Endothelial cell of umbilical vein (primary cell): ENCODE data around the gene KCNIP3.

Experiments
- POLR2AphosphoS5 ChIP-seq: IDR thresholded peaks from 2 replicates; pipeline ENCODE4 v1.6.1; 2012; ENCODE audit warnings: low read depth, mild to moderate bottlenecking, control low read depth, low read length, moderate library complexity; ENCODE audit not compliant: insufficient read depth
- TF ChIP-seq, protein P1 (sequence below), 2 donors: IDR thresholded peaks; 1 replicate in 1 of 2; 2 replicates in 1 of 2; pipeline ENCODE4 v1.5.1; 2011; ENCODE audit warnings: low read length in 2 of 2, mild to moderate bottlenecking in 2 of 2, moderate library complexity in 2 of 2, control low read depth in 1 of 2, inconsistent platforms in 1 of 2, low read depth in 1 of 2; ENCODE audit not compliant: insufficient read depth in 1 of 2; ENCODE audit errors: extremely low read depth in 1 of 2

DNA sequence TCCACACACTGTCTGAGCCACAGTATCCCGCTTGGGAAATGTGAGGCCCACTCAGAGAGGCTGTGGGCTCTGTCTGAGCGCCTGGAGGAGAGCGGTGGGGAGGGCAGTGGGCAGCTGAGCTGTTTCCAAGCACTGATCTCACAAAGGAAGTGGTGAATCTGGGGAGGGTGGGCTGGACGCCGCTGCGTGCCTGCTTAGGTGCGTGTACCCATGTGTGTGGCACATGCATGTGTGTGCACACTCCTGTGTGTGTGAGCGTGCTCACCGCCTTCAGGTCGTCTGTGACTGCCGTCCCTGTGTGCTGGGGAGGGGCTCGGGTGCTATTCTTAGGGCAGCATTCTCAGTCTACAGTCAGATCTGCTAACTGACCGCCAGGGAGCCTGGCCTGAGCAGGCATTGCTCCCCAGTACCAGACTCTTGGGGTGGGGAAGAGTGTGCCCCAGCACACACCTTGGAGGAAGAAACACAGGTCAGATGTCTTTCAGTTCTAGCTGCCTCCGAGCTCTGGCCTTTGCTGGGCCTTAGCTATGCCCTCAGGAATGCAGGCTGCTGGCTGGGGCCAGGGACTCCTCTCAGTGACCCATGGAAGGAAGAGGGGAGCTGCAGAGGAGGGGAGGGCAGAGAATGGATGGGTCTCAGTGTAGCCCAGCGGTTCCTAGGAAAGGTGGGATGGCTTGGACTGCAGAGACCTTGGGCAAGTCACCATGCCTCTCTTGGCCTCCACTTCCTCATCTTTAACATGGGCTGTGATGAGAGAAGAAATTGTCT is 31.4 kb downstream of the KCNIP3 start:
- TF ChIP-seq, protein P1, sequence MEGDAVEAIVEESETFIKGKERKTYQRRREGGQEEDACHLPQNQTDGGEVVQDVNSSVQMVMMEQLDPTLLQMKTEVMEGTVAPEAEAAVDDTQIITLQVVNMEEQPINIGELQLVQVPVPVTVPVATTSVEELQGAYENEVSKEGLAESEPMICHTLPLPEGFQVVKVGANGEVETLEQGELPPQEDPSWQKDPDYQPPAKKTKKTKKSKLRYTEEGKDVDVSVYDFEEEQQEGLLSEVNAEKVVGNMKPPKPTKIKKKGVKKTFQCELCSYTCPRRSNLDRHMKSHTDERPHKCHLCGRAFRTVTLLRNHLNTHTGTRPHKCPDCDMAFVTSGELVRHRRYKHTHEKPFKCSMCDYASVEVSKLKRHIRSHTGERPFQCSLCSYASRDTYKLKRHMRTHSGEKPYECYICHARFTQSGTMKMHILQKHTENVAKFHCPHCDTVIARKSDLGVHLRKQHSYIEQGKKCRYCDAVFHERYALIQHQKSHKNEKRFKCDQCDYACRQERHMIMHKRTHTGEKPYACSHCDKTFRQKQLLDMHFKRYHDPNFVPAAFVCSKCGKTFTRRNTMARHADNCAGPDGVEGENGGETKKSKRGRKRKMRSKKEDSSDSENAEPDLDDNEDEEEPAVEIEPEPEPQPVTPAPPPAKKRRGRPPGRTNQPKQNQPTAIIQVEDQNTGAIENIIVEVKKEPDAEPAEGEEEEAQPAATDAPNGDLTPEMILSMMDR (IDR thresholded peaks at IDR 0.05; ENCODE audit: extremely low read depth in 1 of 2, insufficient read depth in 1 of 2, low read depth in 1 of 2, low read length in 2 of 2): no peak
- TF ChIP-seq POLR2AphosphoS5: no peak
